Stimulated activated CD8-positive, alpha-beta memory T cell treated with anti-CD3 and anti-CD28 coated beads, Interleukin-7, amount 100 ng/mL, for 4 hours (primary cell): ENCODE results near the gene CREBRF.
"Not testable (repeated sequence)": the region's sequence is repeated elsewhere in the genome, so short reads cannot be mapped to it uniquely, and the experiment has no call there.

ENCODE experiments used
- DNase-seq, 2 donors: peaks; one replicate each; pipeline ENCODE4 v3.0.0-alpha.2; 2020; ENCODE audit warnings: low read depth in 2 of 2

The CREBRF gene, protein sequence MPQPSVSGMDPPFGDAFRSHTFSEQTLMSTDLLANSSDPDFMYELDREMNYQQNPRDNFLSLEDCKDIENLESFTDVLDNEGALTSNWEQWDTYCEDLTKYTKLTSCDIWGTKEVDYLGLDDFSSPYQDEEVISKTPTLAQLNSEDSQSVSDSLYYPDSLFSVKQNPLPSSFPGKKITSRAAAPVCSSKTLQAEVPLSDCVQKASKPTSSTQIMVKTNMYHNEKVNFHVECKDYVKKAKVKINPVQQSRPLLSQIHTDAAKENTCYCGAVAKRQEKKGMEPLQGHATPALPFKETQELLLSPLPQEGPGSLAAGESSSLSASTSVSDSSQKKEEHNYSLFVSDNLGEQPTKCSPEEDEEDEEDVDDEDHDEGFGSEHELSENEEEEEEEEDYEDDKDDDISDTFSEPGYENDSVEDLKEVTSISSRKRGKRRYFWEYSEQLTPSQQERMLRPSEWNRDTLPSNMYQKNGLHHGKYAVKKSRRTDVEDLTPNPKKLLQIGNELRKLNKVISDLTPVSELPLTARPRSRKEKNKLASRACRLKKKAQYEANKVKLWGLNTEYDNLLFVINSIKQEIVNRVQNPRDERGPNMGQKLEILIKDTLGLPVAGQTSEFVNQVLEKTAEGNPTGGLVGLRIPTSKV

DNA sequence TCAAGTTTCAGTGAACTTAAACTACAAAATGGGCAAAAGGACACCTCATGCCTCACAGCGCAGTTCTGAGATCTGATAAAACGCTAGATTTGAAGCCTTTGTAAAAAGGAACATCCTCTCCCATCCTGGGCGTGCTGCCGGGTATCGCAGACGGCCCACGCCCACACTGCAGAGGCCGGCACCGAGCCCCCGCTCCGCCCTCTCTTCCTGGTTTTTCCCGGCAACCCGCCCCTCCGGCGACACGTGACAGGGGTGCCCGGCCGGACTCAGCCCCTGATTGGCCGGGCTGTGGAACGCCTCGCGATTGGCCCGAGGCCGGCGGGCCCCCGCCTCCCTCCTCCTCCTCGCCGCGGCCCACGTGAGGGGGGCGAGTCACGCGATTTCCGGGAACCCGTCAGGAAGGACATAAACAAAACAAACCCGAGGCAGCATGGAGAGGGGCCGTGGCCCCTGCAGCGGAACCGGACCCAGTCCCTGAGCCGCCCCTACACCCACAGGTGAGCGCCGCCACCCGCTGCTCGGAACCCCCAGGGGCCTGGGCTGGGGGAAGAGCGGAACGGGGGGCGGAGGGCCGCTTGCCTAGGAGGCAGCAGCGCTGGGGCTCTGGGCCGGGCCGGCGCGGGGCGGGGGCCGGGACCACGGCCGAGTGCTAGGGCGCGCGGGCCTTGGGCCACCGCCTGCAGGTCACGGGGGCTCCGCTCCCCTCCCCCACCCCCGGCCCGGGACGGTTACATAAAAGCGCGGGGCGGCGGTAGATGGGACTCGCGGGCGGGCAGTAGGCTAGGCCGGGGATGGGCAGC, at the start of gene CREBRF:
TSS of gene CREBRF (plus strand) at position 370 of the 800 bp plus-strand sequence. CDS start 24,424 bp downstream, outside the sequence.
- peak; percentile 96 to 98 for DNase-seq

DNA sequence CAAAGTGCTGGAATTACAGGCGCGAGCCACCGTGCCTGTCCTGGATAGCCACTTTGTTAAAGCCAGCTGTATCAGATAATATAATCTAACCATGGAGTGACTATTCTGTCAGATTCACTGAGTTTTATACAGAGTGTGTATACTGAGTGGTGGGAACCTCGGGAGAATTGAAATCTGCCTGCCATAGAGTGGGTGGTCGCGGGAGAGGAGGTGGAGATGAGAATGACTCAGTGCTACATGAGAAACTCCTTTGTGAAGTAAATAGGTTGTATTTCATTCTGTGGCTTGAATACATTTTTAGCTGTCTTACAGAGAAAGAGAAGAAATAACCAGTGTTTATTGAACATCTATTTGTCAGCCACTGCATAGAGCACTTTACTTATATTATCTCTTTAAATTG, 46.1 kb upstream of the CREBRF start:
- no peak for DNase-seq

GRCh38 chr5:173010547-173011464, 45.3 kb upstream of the CREBRF start:
- no peak for DNase-seq

DNA sequence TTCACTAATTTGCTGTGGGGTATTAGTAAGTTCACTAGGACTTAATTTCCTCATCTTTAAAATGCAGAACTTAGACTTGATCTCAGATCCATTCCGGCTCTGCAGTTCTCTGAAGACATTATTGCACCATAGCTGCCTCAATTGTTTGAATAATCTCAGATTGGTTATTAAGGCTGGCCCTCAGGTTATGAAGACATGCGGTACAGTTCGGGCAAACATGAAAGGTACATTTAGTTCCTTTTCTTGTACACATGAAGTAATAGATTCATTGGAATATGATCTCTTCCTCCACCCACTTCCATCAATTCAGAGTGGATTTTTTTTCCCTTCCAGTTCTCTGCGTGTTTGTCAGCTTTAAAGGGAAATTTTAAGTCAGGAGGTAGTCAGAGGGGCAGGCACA, 44.6 kb upstream of the CREBRF start:
- DNase-seq: no peak

DNA sequence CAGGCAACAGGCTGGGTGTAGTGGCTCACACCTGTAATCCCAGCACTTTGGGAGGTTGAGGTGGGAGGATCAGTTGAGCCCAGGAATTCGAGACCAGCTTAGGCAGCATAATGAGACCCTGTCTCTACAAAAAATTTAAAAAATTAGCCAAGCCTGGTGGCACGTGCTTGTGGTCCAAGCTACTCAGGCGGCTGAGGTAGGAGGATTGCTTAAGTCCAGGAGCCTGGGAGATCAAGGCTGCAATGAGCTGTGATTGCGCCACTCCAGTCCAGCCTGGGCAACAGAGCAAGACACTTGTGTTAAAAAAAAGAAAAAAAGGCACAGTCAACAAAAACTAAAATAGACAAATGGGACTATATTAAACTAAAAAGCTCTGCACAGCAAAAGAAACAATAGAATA, 43.3 kb upstream of the CREBRF start:
- DNase-seq: no peak

DNA sequence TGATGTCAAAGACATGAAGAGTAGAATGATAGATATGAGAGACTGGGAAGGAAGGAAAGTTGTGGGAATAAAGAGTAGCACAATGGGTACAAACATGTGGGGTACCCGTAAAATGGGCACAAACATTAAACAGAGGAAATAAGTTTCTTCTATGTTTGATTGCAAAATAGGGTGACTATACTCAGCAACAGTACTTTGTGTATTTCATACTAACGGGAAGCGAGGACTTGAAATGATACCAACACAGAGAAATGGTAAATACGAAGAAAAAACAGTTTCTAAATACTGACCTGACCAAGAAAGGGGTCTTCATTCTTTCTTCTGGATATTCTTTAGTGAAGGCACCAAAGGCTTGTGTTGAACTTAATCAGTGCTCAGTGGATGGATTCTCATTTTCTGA, 41.5 kb upstream of the CREBRF start:
- no peak for DNase-seq

- no peak for DNase-seq
Measured at GRCh38 chr5:173015192-173015591, 41.0 kb upstream of the CREBRF start.

DNA sequence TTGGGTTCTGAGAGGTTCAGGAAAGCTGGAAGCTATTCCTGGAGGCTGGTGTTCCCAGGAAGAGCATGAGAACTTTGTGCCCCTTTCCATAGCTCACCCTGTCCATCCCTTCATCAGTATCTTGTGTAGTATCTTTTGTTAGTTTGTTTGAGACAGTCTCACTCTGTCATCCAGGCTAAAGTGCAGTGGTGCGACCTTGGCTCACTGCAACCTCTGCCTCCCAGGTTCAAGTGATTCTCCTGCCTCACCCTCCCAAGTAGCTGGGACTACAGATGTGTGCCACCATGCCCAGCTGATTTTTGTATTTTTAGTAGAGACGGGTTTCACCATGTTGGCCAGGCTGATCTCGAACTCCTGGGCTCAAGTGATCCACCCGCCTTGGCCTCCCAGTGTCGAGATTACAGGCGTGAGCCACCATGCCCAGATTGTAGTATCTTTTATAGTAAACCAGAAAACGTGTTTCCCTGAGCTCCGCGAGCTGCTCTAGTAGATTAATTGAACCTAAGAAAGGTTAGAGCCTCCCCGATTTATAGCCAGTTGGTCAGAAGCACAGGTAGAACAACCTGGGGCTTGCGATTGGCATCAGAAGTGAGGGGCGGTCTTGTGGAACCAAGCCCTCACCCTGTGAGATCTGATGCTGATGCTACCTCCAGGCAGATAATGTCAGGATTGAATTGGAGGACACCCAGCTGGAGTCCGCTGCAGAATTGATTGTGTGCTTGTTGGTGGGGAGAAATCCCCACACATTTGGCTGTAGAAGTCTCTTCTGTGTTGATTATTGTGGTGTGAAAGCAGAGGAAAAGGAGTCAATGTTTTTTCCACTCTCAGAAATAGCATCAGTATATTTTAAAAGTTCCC, 40.3 kb upstream of the CREBRF start:
- no peak for DNase-seq

DNA sequence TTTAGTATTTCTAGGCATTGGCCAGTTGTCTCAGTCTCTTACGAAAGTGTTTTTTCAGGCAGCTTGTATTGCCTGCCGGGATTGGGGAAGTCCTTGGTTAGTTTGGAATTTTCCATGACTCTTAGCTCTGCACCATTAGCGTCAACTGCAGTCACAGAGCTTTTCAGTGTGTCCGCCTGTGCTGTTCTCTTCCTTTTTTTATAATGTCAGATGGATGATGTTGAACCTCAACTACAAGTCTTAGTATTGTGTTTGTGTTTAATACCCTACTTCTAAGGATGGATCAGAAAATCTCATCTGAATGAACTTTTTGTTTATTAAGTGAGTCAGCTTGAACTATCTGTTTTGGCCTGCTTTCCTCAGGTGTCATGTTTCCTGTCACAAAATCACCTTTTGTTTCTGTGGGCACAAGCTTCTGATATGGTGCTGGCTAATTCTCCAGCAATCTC, 39.5 kb upstream of the CREBRF start:
- DNase-seq: no peak

DNA sequence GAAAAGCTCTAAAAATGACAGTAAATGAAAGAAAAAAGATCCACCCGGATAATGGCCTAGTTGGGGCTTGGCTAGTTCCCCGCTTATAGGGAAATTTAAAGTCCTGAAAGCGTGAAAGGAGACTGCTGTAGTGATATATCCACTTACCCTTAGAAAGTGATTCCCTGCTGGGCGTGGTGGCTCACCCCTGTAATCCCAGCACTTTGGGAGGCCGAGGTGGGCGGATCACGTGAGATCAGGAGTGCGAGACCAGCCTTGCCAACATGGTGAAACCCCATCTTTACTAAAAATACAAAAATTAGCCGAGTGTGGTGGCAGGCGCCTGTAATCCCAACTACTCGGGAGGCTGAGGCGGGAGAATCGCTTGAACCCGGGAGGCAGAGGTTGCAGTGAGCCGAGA, 39.1 kb upstream of the CREBRF start:
- not testable (repeated sequence) for DNase-seq

DNA sequence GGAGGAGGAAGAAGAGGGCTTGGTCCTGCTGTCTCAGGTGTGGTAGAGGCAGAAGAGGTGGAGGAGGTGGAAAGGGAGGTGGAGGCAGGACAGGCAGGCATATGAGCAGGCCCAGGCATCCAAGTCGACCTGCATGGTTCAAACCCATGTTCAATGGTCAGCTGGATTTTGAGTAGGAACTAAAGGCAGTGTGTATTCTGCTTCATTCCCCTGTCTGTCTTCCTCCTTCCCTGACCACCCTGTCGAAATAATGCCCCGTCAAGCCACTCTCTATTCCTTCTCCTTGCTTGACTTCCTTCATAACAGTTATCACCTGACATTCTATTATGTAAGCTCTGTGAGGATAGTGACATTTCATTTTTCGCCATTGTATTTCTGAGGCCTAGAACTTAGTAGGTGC, 37.8 kb upstream of the CREBRF start:
- no peak for DNase-seq

DNA sequence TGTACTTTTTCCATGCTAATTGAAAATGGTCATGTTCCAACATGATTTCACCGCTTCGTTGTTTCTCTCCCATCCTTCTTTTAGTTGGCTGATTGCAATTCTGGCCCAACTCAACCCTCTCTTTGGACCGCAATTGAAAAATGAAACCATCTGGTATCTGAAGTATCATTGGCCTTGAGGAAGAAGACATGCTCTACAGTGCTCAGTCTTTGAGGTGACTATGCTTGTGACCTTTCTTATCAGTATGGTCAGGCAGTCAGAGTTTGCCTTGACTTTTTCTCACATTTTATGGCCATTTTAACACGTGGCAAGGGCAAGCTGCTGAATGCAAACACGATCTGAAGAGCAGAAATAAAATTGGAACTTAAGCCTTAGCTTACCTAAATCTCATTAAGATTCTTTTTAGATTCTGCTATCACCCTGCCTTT, 36.0 kb upstream of the CREBRF start:
- no peak for DNase-seq

GRCh38 chr5:173020643-173021042, 35.5 kb upstream of the CREBRF start:
- no peak for DNase-seq

- no peak for DNase-seq
Measured at GRCh38 chr5:173025651-173026050, 30.5 kb upstream of the CREBRF start.

- DNase-seq: no peak
Measured at GRCh38 chr5:173027905-173028304, 28.2 kb upstream of the CREBRF start.

GRCh38 chr5:173028811-173029327, 27.3 kb upstream of the CREBRF start:
- DNase-seq: no peak

- no peak for DNase-seq
Measured at GRCh38 chr5:173029499-173029921, 26.6 kb upstream of the CREBRF start.

DNA sequence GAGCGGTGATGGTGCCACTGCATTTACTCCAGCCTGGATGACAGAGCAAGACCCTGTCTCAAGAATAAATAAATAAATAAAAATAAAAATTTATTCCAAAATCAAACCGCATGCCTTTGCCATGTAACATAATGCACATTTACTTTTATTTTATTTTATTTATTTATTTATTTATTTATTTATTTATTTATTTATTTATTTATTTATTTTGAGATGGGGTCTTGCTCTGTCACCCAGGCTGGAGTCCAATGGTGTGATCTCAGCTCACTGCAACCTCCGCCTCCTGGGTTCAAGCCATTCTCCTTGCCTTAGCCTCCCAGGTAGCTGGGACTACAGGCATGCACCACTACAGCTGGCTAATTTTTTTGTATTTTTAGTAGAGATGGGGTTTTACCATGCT, 24.1 kb upstream of the CREBRF start:
- DNase-seq: not testable (repeated sequence)

DNA sequence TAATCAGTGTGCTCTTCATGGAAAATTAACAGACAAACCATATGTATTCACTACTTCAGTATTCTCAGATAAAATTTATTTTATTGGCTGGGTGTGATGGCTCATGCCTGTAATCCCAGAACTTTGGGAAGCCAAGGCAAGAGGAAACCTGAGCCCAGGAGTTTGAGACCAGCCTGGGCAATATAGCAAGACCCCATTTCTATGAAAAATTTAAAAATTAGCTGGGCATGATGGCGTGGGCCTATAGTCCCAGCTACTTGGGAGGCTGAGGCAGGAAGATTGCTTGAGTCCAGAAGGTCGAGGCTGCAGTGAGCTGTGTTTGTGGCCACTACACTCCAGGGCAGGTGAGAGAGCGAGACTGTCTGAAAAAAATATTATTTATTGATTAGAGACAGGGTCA, 23.4 kb upstream of the CREBRF start:
- DNase-seq: no peak

DNA sequence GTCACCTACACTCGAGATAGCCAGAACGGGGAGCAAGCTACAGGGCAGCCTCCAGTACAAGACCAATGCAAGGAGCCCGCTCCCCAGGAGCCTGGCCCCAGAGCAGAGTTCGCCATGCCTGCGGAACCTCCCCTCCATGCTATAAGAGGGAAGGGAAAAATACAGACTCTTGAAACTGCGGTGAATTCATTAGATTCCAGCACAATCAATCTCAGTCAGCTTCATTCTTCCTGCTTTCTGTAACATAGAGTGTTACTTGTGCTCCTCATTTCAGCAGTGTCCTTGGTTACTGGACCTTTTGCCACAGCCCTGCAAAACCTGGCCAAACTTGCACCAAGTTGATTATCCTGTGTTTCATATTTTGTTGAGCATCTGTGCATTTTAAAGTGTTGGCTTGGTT, 22.2 kb upstream of the CREBRF start:
- no peak for DNase-seq
